HL-60 (cell line): ENCODE measurements around the gene ADM2.

Experiments
- DNase-seq, 2 experiments: peaks; one replicate each; pipeline ENCODE4 v3.0.0-alpha.2; 2010 to 2020; ENCODE audit warnings: low read depth in 1 of 2, low spot score in 1 of 2
- H3K27ac ChIP-seq: fragments of 250-450 bp; sonication (Bioruptor Pico); replicated peaks from 2 replicates; pipeline ENCODE4 v1.5.1; 2020; ENCODE audit warnings: mild to moderate bottlenecking, moderate library complexity
- H3K27me3 ChIP-seq: fragments of 250-450 bp; sonication (Bioruptor Pico); 2 replicates; pipeline ENCODE4 v1.5.1; 2021; ENCODE audit warnings: mild to moderate bottlenecking, moderate library complexity; ENCODE audit not compliant: insufficient read depth, poor library complexity, severe bottlenecking
- H3K4me3 ChIP-seq: replicated peaks from 2 replicates; pipeline ENCODE4 v1.5.1; 2011; ENCODE audit warnings: mild to moderate bottlenecking, control low read depth, low read length; ENCODE audit not compliant: insufficient read depth
- GABPA ChIP-seq: IDR thresholded peaks from 2 replicates; pipeline ENCODE4 v1.6.1; 2012; ENCODE audit warnings: low read depth
- POLR2AphosphoS5 ChIP-seq: IDR thresholded peaks from 2 replicates; pipeline ENCODE4 v1.6.1; 2012; ENCODE audit warnings: low read depth
- REST ChIP-seq: IDR thresholded peaks from 2 replicates; pipeline ENCODE4 v1.6.1; 2012; ENCODE audit warnings: low read depth; ENCODE audit not compliant: insufficient replicate concordance
- SPI1 ChIP-seq: IDR thresholded peaks from 2 replicates; pipeline ENCODE4 v1.6.1; 2012; ENCODE audit warnings: low read depth, mild to moderate bottlenecking, borderline replicate concordance
- TF ChIP-seq, protein P1 (sequence below): IDR thresholded peaks from one replicate; pipeline ENCODE4 v1.5.1; 2011; ENCODE audit warnings: low read length, control low read depth, inconsistent platforms; ENCODE audit not compliant: insufficient read depth

ADM2 gene

DNA sequence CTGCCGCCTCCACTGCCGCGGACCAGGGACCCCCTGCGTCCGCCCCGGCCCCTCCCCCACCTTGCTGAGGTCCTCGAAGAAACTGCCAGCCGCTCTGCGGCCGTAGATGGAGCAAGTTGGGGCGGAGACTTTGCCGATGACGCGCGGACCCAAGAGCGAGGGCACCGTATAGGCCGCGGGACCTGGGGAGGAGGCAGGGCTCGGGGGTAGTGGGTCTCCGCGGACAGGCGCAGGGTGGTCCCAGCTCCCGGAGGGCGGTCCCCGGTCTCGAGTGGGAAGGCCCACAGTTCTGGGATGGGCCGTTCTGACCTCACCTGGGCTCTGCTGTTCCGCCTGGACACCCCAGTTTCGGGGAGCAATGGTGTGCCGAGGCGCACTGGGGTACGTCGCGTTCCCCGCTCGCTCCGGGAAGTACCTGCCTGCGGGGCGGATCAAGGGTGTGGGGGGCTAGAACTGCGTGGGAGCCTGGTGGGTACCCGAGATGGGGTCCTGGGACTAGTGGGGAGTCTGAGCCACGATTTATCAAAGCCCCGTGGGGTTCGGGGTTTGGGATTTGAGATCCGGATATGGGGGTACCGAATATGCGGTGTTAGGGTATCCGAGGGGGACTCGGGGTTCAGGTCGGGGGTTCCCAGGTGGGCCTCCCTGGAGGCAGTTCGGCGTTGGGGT, 49.7 kb downstream of the ADM2 start:
- Histone ChIP-seq H3K27ac (peak overlapping the region; percentile 99), H3K4me3 (peak overlapping the region; percentile 58), H3K27me3 (no peaks in the 10 kb centered on the region)
- TF ChIP-seq POLR2AphosphoS5: peak; percentile 83
- TF ChIP-seq, protein P1, sequence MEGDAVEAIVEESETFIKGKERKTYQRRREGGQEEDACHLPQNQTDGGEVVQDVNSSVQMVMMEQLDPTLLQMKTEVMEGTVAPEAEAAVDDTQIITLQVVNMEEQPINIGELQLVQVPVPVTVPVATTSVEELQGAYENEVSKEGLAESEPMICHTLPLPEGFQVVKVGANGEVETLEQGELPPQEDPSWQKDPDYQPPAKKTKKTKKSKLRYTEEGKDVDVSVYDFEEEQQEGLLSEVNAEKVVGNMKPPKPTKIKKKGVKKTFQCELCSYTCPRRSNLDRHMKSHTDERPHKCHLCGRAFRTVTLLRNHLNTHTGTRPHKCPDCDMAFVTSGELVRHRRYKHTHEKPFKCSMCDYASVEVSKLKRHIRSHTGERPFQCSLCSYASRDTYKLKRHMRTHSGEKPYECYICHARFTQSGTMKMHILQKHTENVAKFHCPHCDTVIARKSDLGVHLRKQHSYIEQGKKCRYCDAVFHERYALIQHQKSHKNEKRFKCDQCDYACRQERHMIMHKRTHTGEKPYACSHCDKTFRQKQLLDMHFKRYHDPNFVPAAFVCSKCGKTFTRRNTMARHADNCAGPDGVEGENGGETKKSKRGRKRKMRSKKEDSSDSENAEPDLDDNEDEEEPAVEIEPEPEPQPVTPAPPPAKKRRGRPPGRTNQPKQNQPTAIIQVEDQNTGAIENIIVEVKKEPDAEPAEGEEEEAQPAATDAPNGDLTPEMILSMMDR: no peak
- DNase-seq: peak; percentile 86 to 93

GRCh38 chr22:50531546-50531961, 50.2 kb downstream of the ADM2 start:
- no peaks in the 10 kb centered on the region for H3K27me3 ChIP-seq
- peak overlapping the region; percentile 58 for H3K4me3 ChIP-seq
- TF ChIP-seq, protein P1: no peak
- TF ChIP-seq POLR2AphosphoS5 (no peak), SPI1 (no peak), REST (no peak), GABPA (no peak)
- peak; percentile 70 to 78 for DNase-seq
- peak overlapping the region; percentile 99 for H3K27ac ChIP-seq

GRCh38 chr22:50531962-50532674, 50.8 kb downstream of the ADM2 start:
- H3K27me3 ChIP-seq: no peaks in the 10 kb centered on the region
- peak overlapping the region; percentile 58 for H3K4me3 ChIP-seq
- H3K27ac ChIP-seq: peak overlapping the region; percentile 99
- DNase-seq: peak in 1 of 2 experiments; percentile 47
- TF ChIP-seq GABPA (no peak), REST (no peak), POLR2AphosphoS5 (no peak), SPI1 (no peak)
- TF ChIP-seq, protein P1: no peak
